ENCODE measurements around the gene FAM174C.

- TF ChIP-seq CTCF (IDR thresholded peaks at IDR 0.05) = no peak
- TF ChIP-seq ESRRA (CRISPR knock-in tag; IDR thresholded peaks at IDR 0.05; ENCODE audit: borderline replicate concordance) = no peak
- no peak for TF ChIP-seq ZNF423 (CRISPR knock-in tag; IDR thresholded peaks at IDR 0.05)
- TF ChIP-seq PRRX2 (CRISPR knock-in tag; IDR thresholded peaks at IDR 0.05) = no peak
- no peak for TF ChIP-seq ZMAT4 (CRISPR knock-in tag; IDR thresholded peaks at IDR 0.05)
- TF ChIP-seq MAX (CRISPR knock-in tag; IDR thresholded peaks at IDR 0.05) = no peak
- no peak for TF ChIP-seq SP1 (CRISPR knock-in tag; conservative IDR thresholded peaks at IDR 0.05)
- no peak for TF ChIP-seq ATF6 (CRISPR knock-in tag; IDR thresholded peaks at IDR 0.05)
- TF ChIP-seq FOXK1 (CRISPR knock-in tag; IDR thresholded peaks at IDR 0.05) = no peak
- no peak for TF ChIP-seq NFYB (CRISPR knock-in tag; conservative IDR thresholded peaks at IDR 0.05; ENCODE audit: low read depth)
- no peak for TF ChIP-seq FOXJ3 (CRISPR knock-in tag; IDR thresholded peaks at IDR 0.05; ENCODE audit: borderline replicate concordance)
- no peak for TF ChIP-seq CREB1 (CRISPR knock-in tag; IDR thresholded peaks at IDR 0.05)
- TF ChIP-seq GTF2I (CRISPR knock-in tag; conservative IDR thresholded peaks at IDR 0.05) = no peak
Observed at GRCh38 chr19:1288226-1288612, 12.9 kb downstream of the FAM174C start.

All from WTC11 (cell line).